HEK293 (cell line): ENCODE measurements around the gene TMEM250.
A peak's percentile ranks its signal among the peaks of the same experiment; 100 is the strongest.

Experiments used
- CTCF ChIA-PET: fragments of 350-600 bp; formaldehyde crosslinking; extraction: SDS; loops from one replicate; lab custom pipeline; 2021; ENCODE audit warnings: antibody characterized with exemption; lab: Yijun Ruan, JAX
- POLR2A ChIA-PET: fragments of 300-600 bp; formaldehyde crosslinking; extraction: SDS; loops from one replicate; lab custom pipeline; 2020; ENCODE audit warnings: antibody characterized with exemption, inconsistent platforms; lab: Yijun Ruan, JAX
- H3K27ac ChIP-seq: fragments of 200-500 bp; sonication (Bioruptor generic); 2 replicates; pipeline ENCODE4 v1.5.1; 2014; ENCODE audit warnings: low read depth, low read length, control low read depth, inconsistent platforms; ENCODE audit errors: extremely low read depth
- H3K36me3 ChIP-seq, 2 experiments: fragments of 200-500 bp in 1 of 2; sonication (Bioruptor generic) in 1 of 2; 1 replicate in 1 of 2; 2 replicates in 1 of 2; pipeline ENCODE4 v1.5.1; 2014 to 2017; ENCODE audit warnings: inconsistent platforms in 2 of 2, low read length in 2 of 2; ENCODE audit not compliant: control insufficient read depth in 2 of 2, insufficient read depth in 1 of 2
- H3K4me1 ChIP-seq: fragments of 200-500 bp; sonication (Bioruptor generic); 2 replicates; pipeline ENCODE4 v1.5.1; 2014; ENCODE audit warnings: mild to moderate bottlenecking, low read length, inconsistent platforms; ENCODE audit not compliant: control insufficient read depth, insufficient read depth
- H3K4me3 ChIP-seq: 2 replicates; pipeline ENCODE4 v1.5.1; 2011; ENCODE audit warnings: low read depth, mild to moderate bottlenecking, control low read depth, low read length, moderate library complexity
- H3K9me3 ChIP-seq: fragments of 200-500 bp; sonication (Bioruptor generic); 2 replicates; pipeline ENCODE4 v1.5.1; 2014; ENCODE audit warnings: low read depth, low read length, inconsistent platforms; ENCODE audit not compliant: control insufficient read depth, insufficient read depth
- BCL11A ChIP-seq: fragments of 450-650 bp; formaldehyde crosslinking; IDR thresholded peaks from 2 replicates; pipeline ENCODE4 v1.5.1; 2016; ENCODE audit warnings: low read depth, missing biosample characterization, missing genetic modification characterization
- EGR2 ChIP-seq: fragments of 450-650 bp; formaldehyde crosslinking; IDR thresholded peaks from 2 replicates; pipeline ENCODE4 v1.5.1; 2016; ENCODE audit warnings: low read depth, missing biosample characterization, missing genetic modification characterization
- GLIS1 ChIP-seq: fragments of 450-650 bp; formaldehyde crosslinking; IDR thresholded peaks from 2 replicates; pipeline ENCODE4 v1.5.1; 2016; ENCODE audit warnings: missing biosample characterization, missing genetic modification characterization
- GLIS2 ChIP-seq: fragments of 450-650 bp; formaldehyde crosslinking; IDR thresholded peaks from 2 replicates; pipeline ENCODE4 v1.5.1; 2016; ENCODE audit warnings: missing biosample characterization, missing genetic modification characterization
- SP3 ChIP-seq: fragments of 450-650 bp; formaldehyde crosslinking; IDR thresholded peaks from 2 replicates; pipeline ENCODE4 v1.5.1; 2016; ENCODE audit warnings: missing biosample characterization, missing genetic modification characterization
- ZBTB17 ChIP-seq: fragments of 450-650 bp; formaldehyde crosslinking; IDR thresholded peaks from 2 replicates; pipeline ENCODE4 v1.5.1; 2016; ENCODE audit warnings: missing biosample characterization, missing genetic modification characterization
- ZEB2 ChIP-seq: fragments of 450-650 bp; formaldehyde crosslinking; IDR thresholded peaks from 2 replicates; pipeline ENCODE4 v1.5.1; 2016; ENCODE audit warnings: missing biosample characterization, missing genetic modification characterization
- ZIC2 ChIP-seq: fragments of 450-650 bp; formaldehyde crosslinking; IDR thresholded peaks from 2 replicates; pipeline ENCODE4 v1.5.1; 2016; ENCODE audit warnings: missing biosample characterization, missing genetic modification characterization
- ZNF114 ChIP-seq: fragments of 450-650 bp; formaldehyde crosslinking; IDR thresholded peaks from 2 replicates; pipeline ENCODE4 v1.5.0; 2017; ENCODE audit warnings: missing biosample characterization, missing genetic modification characterization
- ZNF138 ChIP-seq: fragments of 450-650 bp; formaldehyde crosslinking; IDR thresholded peaks from 2 replicates; pipeline ENCODE4 v1.5.1; 2016; ENCODE audit warnings: missing biosample characterization, missing genetic modification characterization, borderline replicate concordance
- ZNF223 ChIP-seq: fragments of 450-650 bp; formaldehyde crosslinking; IDR thresholded peaks from 2 replicates; pipeline ENCODE4 v1.5.1; 2016; ENCODE audit warnings: missing biosample characterization, missing genetic modification characterization
- ZNF266 ChIP-seq: fragments of 450-650 bp; formaldehyde crosslinking; IDR thresholded peaks from 2 replicates; pipeline ENCODE4 v1.5.1; 2016; ENCODE audit warnings: missing biosample characterization, missing genetic modification characterization, low read depth
- ZNF274 ChIP-seq, 2 experiments: fragments of 200-500 bp in 1 of 2; fragments of 450-650 bp in 1 of 2; sonication (Bioruptor generic) in 1 of 2; formaldehyde crosslinking in 1 of 2; IDR thresholded peaks; 2 replicates each; pipeline versions ENCODE4 v1.5.1 to v1.6.1; 2014 to 2016; ENCODE audit warnings: borderline replicate concordance in 1 of 2, inconsistent platforms in 1 of 2, low read length in 1 of 2, missing biosample characterization in 1 of 2, missing genetic modification characterization in 1 of 2
- ZNF501 ChIP-seq: fragments of 450-650 bp; formaldehyde crosslinking; IDR thresholded peaks from 2 replicates; pipeline ENCODE4 v1.5.1; 2016; ENCODE audit warnings: missing biosample characterization, missing genetic modification characterization
- ZNF560 ChIP-seq: fragments of 450-650 bp; formaldehyde crosslinking; IDR thresholded peaks from 2 replicates; pipeline ENCODE4 v1.5.1; 2017; ENCODE audit warnings: missing biosample characterization, missing genetic modification characterization, borderline replicate concordance
- ZNF580 ChIP-seq: fragments of 450-650 bp; formaldehyde crosslinking; IDR thresholded peaks from 2 replicates; pipeline ENCODE4 v1.5.1; 2016; ENCODE audit warnings: missing biosample characterization, missing genetic modification characterization
- ZNF600 ChIP-seq: fragments of 450-650 bp; formaldehyde crosslinking; IDR thresholded peaks from 2 replicates; pipeline ENCODE4 v1.5.1; 2016; ENCODE audit warnings: missing biosample characterization, missing genetic modification characterization
- ZNF610 ChIP-seq: fragments of 450-650 bp; formaldehyde crosslinking; IDR thresholded peaks from 2 replicates; pipeline ENCODE4 v1.5.1; 2016; ENCODE audit warnings: missing biosample characterization, missing genetic modification characterization, borderline replicate concordance
- ZNF639 ChIP-seq: fragments of 450-650 bp; formaldehyde crosslinking; IDR thresholded peaks from 2 replicates; pipeline ENCODE4 v1.5.1; 2016; ENCODE audit warnings: missing biosample characterization, missing genetic modification characterization
- ZNF677 ChIP-seq: fragments of 450-650 bp; IDR thresholded peaks from 2 replicates; pipeline ENCODE4 v1.5.0; 2018; ENCODE audit warnings: missing biosample characterization, mild to moderate bottlenecking, missing genetic modification characterization, moderate library complexity
- ZSCAN5A ChIP-seq: fragments of 450-650 bp; formaldehyde crosslinking; IDR thresholded peaks from 2 replicates; pipeline ENCODE4 v1.5.1; 2016; ENCODE audit warnings: missing biosample characterization, missing genetic modification characterization
- TF ChIP-seq, protein P1 (sequence below): fragments of 450-650 bp; formaldehyde crosslinking; IDR thresholded peaks from 2 replicates; pipeline ENCODE4 v1.5.1; 2016; ENCODE audit warnings: missing biosample characterization, missing genetic modification characterization
- TF ChIP-seq, protein P2 (sequence below): fragments of 450-650 bp; formaldehyde crosslinking; IDR thresholded peaks from 2 replicates; pipeline ENCODE4 v1.5.1; 2016; ENCODE audit warnings: missing biosample characterization, missing genetic modification characterization
- TF ChIP-seq, protein P3 (sequence below): fragments of 450-650 bp; formaldehyde crosslinking; IDR thresholded peaks from 2 replicates; pipeline ENCODE4 v1.5.1; 2016; ENCODE audit warnings: missing biosample characterization, missing genetic modification characterization, low read depth

Gene TMEM250

GRCh38 chr9:136092741-136093140 is 25.9 kb downstream of the TMEM250 start (continued):
- no peak for TF ChIP-seq ZNF639
- no peak for TF ChIP-seq EGR2 (tag by site-specific recombination)
- TF ChIP-seq ZNF223, result no peak

GRCh38 chr9:136092353-136092650 is 26.4 kb downstream of the TMEM250 start:
- POLR2A ChIA-PET, result interaction anchor here (2.4 kb wide), 1 partner anchor 40 kb away, joined by 9 read pairs; no protein-coding TSS in a partner anchor
- CTCF ChIA-PET, result interaction anchor here (0.9 to 4.0 kb wide), 2 partner anchors 31 to 125 kb away, joined by 5 to 67 read pairs; no protein-coding TSS in a partner anchor

GRCh38 chr9:136091582-136092352 is 26.9 kb downstream of the TMEM250 start:
- Histone ChIP-seq H3K36me3 (peaks cover 0 to 11% of the 10 kb centered on the region in 2 experiments; a peak in 1 of 3 replicates), H3K9me3 (no peaks in the 10 kb centered on the region), H3K27ac (no peak overlapping the region), H3K4me1 (peaks cover 6% of the 10 kb centered on the region), H3K4me3 (no peak overlapping the region)
- TF ChIP-seq BCL11A, result 0 out of 2 replicates have a peak, but pooled peaks have one; percentile 9
- TF ChIP-seq, protein P1, sequence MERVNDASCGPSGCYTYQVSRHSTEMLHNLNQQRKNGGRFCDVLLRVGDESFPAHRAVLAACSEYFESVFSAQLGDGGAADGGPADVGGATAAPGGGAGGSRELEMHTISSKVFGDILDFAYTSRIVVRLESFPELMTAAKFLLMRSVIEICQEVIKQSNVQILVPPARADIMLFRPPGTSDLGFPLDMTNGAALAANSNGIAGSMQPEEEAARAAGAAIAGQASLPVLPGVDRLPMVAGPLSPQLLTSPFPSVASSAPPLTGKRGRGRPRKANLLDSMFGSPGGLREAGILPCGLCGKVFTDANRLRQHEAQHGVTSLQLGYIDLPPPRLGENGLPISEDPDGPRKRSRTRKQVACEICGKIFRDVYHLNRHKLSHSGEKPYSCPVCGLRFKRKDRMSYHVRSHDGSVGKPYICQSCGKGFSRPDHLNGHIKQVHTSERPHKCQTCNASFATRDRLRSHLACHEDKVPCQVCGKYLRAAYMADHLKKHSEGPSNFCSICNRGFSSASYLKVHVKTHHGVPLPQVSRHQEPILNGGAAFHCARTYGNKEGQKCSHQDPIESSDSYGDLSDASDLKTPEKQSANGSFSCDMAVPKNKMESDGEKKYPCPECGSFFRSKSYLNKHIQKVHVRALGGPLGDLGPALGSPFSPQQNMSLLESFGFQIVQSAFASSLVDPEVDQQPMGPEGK (tag by site-specific recombination), result peak; percentile 63
- TF ChIP-seq ZIC2 (tag by site-specific recombination), result peak; percentile 72
- TF ChIP-seq, protein P2, sequence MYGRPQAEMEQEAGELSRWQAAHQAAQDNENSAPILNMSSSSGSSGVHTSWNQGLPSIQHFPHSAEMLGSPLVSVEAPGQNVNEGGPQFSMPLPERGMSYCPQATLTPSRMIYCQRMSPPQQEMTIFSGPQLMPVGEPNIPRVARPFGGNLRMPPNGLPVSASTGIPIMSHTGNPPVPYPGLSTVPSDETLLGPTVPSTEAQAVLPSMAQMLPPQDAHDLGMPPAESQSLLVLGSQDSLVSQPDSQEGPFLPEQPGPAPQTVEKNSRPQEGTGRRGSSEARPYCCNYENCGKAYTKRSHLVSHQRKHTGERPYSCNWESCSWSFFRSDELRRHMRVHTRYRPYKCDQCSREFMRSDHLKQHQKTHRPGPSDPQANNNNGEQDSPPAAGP (tag by site-specific recombination), result 0 out of 2 replicates have a peak, but pooled peaks have one; percentile 10
- peak; percentile 88 for TF ChIP-seq GLIS1 (tag by site-specific recombination)
- TF ChIP-seq GLIS2, result peak; percentile 70
- TF ChIP-seq ZNF600 (tag by site-specific recombination), result peak; percentile 38; the same call in 1 of the 2 replicates
- no peak for TF ChIP-seq SP3
- no peak for TF ChIP-seq ZNF138 (tag by site-specific recombination)
- TF ChIP-seq, protein P3, sequence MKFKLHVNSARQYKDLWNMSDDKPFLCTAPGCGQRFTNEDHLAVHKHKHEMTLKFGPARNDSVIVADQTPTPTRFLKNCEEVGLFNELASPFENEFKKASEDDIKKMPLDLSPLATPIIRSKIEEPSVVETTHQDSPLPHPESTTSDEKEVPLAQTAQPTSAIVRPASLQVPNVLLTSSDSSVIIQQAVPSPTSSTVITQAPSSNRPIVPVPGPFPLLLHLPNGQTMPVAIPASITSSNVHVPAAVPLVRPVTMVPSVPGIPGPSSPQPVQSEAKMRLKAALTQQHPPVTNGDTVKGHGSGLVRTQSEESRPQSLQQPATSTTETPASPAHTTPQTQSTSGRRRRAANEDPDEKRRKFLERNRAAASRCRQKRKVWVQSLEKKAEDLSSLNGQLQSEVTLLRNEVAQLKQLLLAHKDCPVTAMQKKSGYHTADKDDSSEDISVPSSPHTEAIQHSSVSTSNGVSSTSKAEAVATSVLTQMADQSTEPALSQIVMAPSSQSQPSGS (tag by site-specific recombination), result 0 out of 2 replicates have a peak, but pooled peaks have one; percentile 15
- ChIA-PET POLR2A (interaction anchor here (1.0 to 2.4 kb wide), 4 partner anchors 18 to 40 kb away, joined by 3 to 9 read pairs (median 6); no protein-coding TSS in a partner anchor), CTCF (interaction anchor here (0.7 to 4.0 kb wide), 4 partner anchors 31 to 127 kb away, joined by 3 to 67 read pairs (median 4); no protein-coding TSS in a partner anchor)

More at GRCh38 chr9:136092353-136092650, 26.4 kb downstream of the TMEM250 start:
- peaks cover 6% of the 10 kb centered on the region for H3K4me1 ChIP-seq
- H3K9me3 ChIP-seq, result no peaks in the 10 kb centered on the region
- TF ChIP-seq ZNF114 (tag by site-specific recombination) (no peak), ZSCAN5A (tag by site-specific recombination) (no peak), ZEB2 (no peak), ZNF266 (tag by site-specific recombination) (no peak), ZNF610 (tag by site-specific recombination) (no peak), ZBTB17 (no peak), ZNF274 (IDR thresholded peaks at IDR 0.05; ENCODE audit: low read length) (no peak), ZNF274 (tag by site-specific recombination; IDR thresholded peaks at IDR 0.05; ENCODE audit: borderline replicate concordance) (no peak), ZNF501 (tag by site-specific recombination) (no peak), ZNF560 (no peak), ZNF677 (no peak), ZNF580 (tag by site-specific recombination) (no peak)
- H3K36me3 ChIP-seq, result peaks cover 0 to 11% of the 10 kb centered on the region in 2 experiments; a peak in 1 of 3 replicates
- H3K27ac ChIP-seq, result no peak overlapping the region
- H3K4me3 ChIP-seq, result no peak overlapping the region
